A549 (cell line): ENCODE results near the gene DGKA. TPM values are rescaled to one million over a fixed set of nuclear protein-coding genes. Genes with fewer than 3 reads are reported as not detected.

ENCODE experiments used
- ATAC-seq, 2 experiments: fragments of 200-7000 bp in 1 of 2; fragments of >200 bp in 1 of 2; cut with Nextera tagmentation in 1 of 2; cut with Tn5 transposase in 1 of 2; 3 replicates each; pipeline versions ENCODE4 v1.8.0 to v1.9.1; 2018 to 2020; ENCODE audit warnings: mild to moderate bottlenecking in 1 of 2, moderate library complexity in 1 of 2
- CTCF ChIA-PET: fragments of 300-600 bp; sonication (Branson Sonifier 250); formaldehyde crosslinking; extraction: SDS; loops from one replicate; lab custom pipeline; 2021; ENCODE audit warnings: antibody characterized with exemption, inconsistent platforms; lab: Yijun Ruan, JAX
- POLR2A ChIA-PET: fragments of 350-600 bp; formaldehyde crosslinking; extraction: SDS; loops from one replicate; lab custom pipeline; 2021; ENCODE audit warnings: antibody characterized with exemption, inconsistent platforms; lab: Yijun Ruan, JAX
- DNase-seq, 2 experiments: peaks; one replicate each; pipeline versions ENCODE4 v3.0.0 to v3.0.0-alpha.2; 2011 to 2016; ENCODE audit warnings: low read depth in 1 of 2, low spot score in 1 of 2
- FAIRE-seq: peaks from 2 replicates; lab custom pipeline; 2011; peaks lifted over from hg19 to GRCh38; lab: Jason Lieb, UNC
- H3K27ac ChIP-seq, 2 experiments: fragments of >200 bp; sonication (Bioruptor Twin); formaldehyde crosslinking; 3 replicates each; pipeline ENCODE4 v1.5.1; 2016 to 2017
- H3K4me1 ChIP-seq: fragments of >200 bp; sonication (Bioruptor Twin); formaldehyde crosslinking; 3 replicates; pipeline ENCODE4 v1.6.1; 2016
- H3K4me2 ChIP-seq: fragments of >200 bp; sonication (Bioruptor Twin); formaldehyde crosslinking; 3 replicates; pipeline ENCODE4 v1.6.1; 2016
- H3K4me3 ChIP-seq: fragments of >200 bp; sonication (Bioruptor Twin); formaldehyde crosslinking; 3 replicates; pipeline ENCODE4 v1.5.1; 2016
- H3K9me3 ChIP-seq: fragments of >200 bp; sonication (Bioruptor Twin); formaldehyde crosslinking; 3 replicates; pipeline ENCODE4 v1.6.1; 2016
- ATOH8 ChIP-seq: fragments of 250-450 bp; sonication (Bioruptor Pico); IDR thresholded peaks from 2 replicates; pipeline ENCODE4 v1.5.0; 2020; ENCODE audit warnings: low read depth, mild to moderate bottlenecking, moderate library complexity
- CBX8 ChIP-seq: fragments of 200-600 bp; sonication (generic); IDR thresholded peaks from 2 replicates; pipeline ENCODE4 v1.6.1; 2016
- CHD2 ChIP-seq: fragments of 150-350 bp; IDR thresholded peaks from 2 replicates; pipeline ENCODE4 v1.6.1; 2014; ENCODE audit warnings: low read length; ENCODE audit not compliant: partially characterized antibody
- CHD4 ChIP-seq: fragments of 200-600 bp; sonication (generic); IDR thresholded peaks from 2 replicates; pipeline ENCODE4 v1.6.1; 2016; ENCODE audit warnings: antibody characterized with exemption, mild to moderate bottlenecking, borderline replicate concordance
- CTCF ChIP-seq: fragments of >200 bp; sonication (Bioruptor Twin); formaldehyde crosslinking; IDR thresholded peaks from 3 replicates; pipeline ENCODE4 v1.5.1; 2016
- ELK1 ChIP-seq: fragments of 150-350 bp; IDR thresholded peaks from 2 replicates; pipeline ENCODE4 v1.6.1; 2014; ENCODE audit warnings: low read depth, mild to moderate bottlenecking, low read length
- ESRRA ChIP-seq: fragments of 150-350 bp; IDR thresholded peaks from 2 replicates; pipeline ENCODE4 v1.6.1; 2014; ENCODE audit warnings: mild to moderate bottlenecking, low read length, borderline replicate concordance
- HES2 ChIP-seq: fragments of >200 bp; sonication (Bioruptor Twin); formaldehyde crosslinking; IDR thresholded peaks from 2 replicates; pipeline ENCODE4 v1.6.1; 2016
- HOXB5 ChIP-seq: fragments of 250-450 bp; sonication (Bioruptor Pico); IDR thresholded peaks from 2 replicates; pipeline ENCODE4 v1.5.0; 2020; ENCODE audit warnings: mild to moderate bottlenecking, moderate library complexity
- JUN ChIP-seq, 2 experiments: fragments of >200 bp; sonication (Bioruptor Twin); formaldehyde crosslinking; IDR thresholded peaks; 2 replicates in 1 of 2; 3 replicates in 1 of 2; pipeline ENCODE4 v1.6.1; 2016 to 2017
- JUNB ChIP-seq: fragments of >200 bp; sonication (Bioruptor Twin); formaldehyde crosslinking; IDR thresholded peaks from 2 replicates; pipeline ENCODE4 v1.6.1; 2016
- KDM1A ChIP-seq: fragments of 200-600 bp; sonication (generic); IDR thresholded peaks from 2 replicates; pipeline ENCODE4 v1.6.1; 2016; ENCODE audit warnings: low read depth, mild to moderate bottlenecking
- KDM5A ChIP-seq: fragments of 200-600 bp; sonication (generic); IDR thresholded peaks from 2 replicates; pipeline ENCODE4 v1.6.1; 2016; ENCODE audit warnings: antibody characterized with exemption, mild to moderate bottlenecking
- MAFK ChIP-seq: fragments of 450-650 bp; IDR thresholded peaks from 2 replicates; pipeline ENCODE4 v1.6.1; 2014; ENCODE audit not compliant: partially characterized antibody
- MAZ ChIP-seq: fragments of 150-350 bp; IDR thresholded peaks from 2 replicates; pipeline ENCODE4 v1.6.1; 2014; ENCODE audit warnings: antibody characterized with exemption, low read depth, low read length, borderline replicate concordance
- NFE2L2 ChIP-seq: fragments of 150-350 bp; conservative IDR thresholded peaks from 2 replicates; pipeline ENCODE4 v1.6.1; 2014; ENCODE audit warnings: low read length
- PHF8 ChIP-seq: fragments of 200-600 bp; sonication (generic); IDR thresholded peaks from 2 replicates; pipeline ENCODE4 v1.6.1; 2016; ENCODE audit warnings: low read depth, mild to moderate bottlenecking, antibody characterized with exemption, moderate library complexity, borderline replicate concordance
- RAD21 ChIP-seq, 2 experiments: fragments of >200 bp in 1 of 2; sonication (Bioruptor Twin) in 1 of 2; formaldehyde crosslinking in 1 of 2; IDR thresholded peaks in 1 of 2; conservative IDR thresholded peaks in 1 of 2; 2 replicates in 1 of 2; 3 replicates in 1 of 2; pipeline ENCODE4 v1.6.1; 2012 to 2018; ENCODE audit warnings: inconsistent platforms in 1 of 2
- RARB ChIP-seq: fragments of 250-450 bp; sonication (Bioruptor Pico); IDR thresholded peaks from 2 replicates; pipeline ENCODE4 v1.8.0; 2021; ENCODE audit warnings: mild to moderate bottlenecking, moderate library complexity
- RFX5 ChIP-seq: fragments of 450-650 bp; IDR thresholded peaks from 2 replicates; pipeline ENCODE4 v1.7.1; 2014; ENCODE audit warnings: antibody characterized with exemption, mild to moderate bottlenecking, moderate library complexity
- SMC3 ChIP-seq: fragments of >200 bp; sonication (Bioruptor Twin); formaldehyde crosslinking; IDR thresholded peaks from 3 replicates; pipeline ENCODE4 v1.6.1; 2018; ENCODE audit warnings: inconsistent platforms
- TFCP2L1 ChIP-seq: fragments of 250-450 bp; sonication (Bioruptor Pico); IDR thresholded peaks from 2 replicates; pipeline ENCODE4 v1.5.0; 2021; ENCODE audit warnings: mild to moderate bottlenecking
- USF2 ChIP-seq: fragments of 450-650 bp; IDR thresholded peaks from 2 replicates; pipeline ENCODE4 v1.6.1; 2014; ENCODE audit warnings: antibody characterized with exemption
- WGBS: methylation state at CpG from one replicate; pipeline ENCODE4 v1.1.6; 2017; ENCODE audit errors: missing lambda C conversion rate; 5-methylcytosine and 5-hydroxymethylcytosine counted together
- polyA plus RNA-seq, 4 experiments: library from polyadenylated mRNA; depleted of rRNA in 3 of 4; stranded (reverse); fragments of >200 nt; fragmentation: RNase III in 1 of 4; extraction: RNeasy Plus Mini Kit Qiagen cat#74134 plus additional on column Dnase treatment in 1 of 4; gene quantifications; 2 replicates in 3 of 4; 3 replicates in 1 of 4; pipeline ENCODE4 v1.2.3, GENCODE V29; 2011 to 2017

DGKA gene
- polyA plus RNA-seq, 2 of the 4 experiments (the other 2 are of a cell fraction) = 21.0 to 24.7 TPM

GRCh38 chr12:55940065-55940732 is 9.2 kb downstream of the DGKA start:
- Histone ChIP-seq H3K4me2 (peak overlapping the region; percentile 75), H3K27ac (peak overlapping the region in 1 of 2 experiments; percentile 62; a peak in 3 of 6 replicates), H3K9me3 (no peaks in the 10 kb centered on the region), H3K4me1 (peaks cover 8% of the 10 kb centered on the region; the same call in 1 of the 3 replicates), H3K4me3 (no peak overlapping the region)
- FAIRE-seq (no peak), DNase-seq (peak; percentile 87), ATAC-seq (peak; percentile 96 to 100)
- POLR2A ChIA-PET = interaction anchor here (1.3 to 1.6 kb wide), 2 partner anchors 34 to 111 kb away, joined by 4 read pairs; partner anchors contain the start of genes DNAJC14 and RAB5B
- WGBS = 17% methylated on average over 16 of the region's 18 CpGs
- CTCF ChIA-PET = interaction anchor here (0.6 to 15.2 kb wide), 41 partner anchors 9 to 211 kb away, joined by 3 to 179 read pairs (median 5); partner anchors contain the start of genes CD63, DGKA, DNAJC14 and ORMDL2
- TF ChIP-seq RAD21 (conservative IDR thresholded peaks at IDR 0.05 in 1 of 2, IDR thresholded peaks at IDR 0.05 in 1 of 2) (peak; percentile 82 to 85), MAFK (no peak), HOXB5 (CRISPR knock-in tag) (0 out of 2 replicates have a peak, but pooled peaks have one; percentile 25), RARB (CRISPR knock-in tag) (no peak), SMC3 (peak; percentile 72), CHD2 (no peak), HES2 (no peak), CTCF (peak; percentile 92), JUNB (no peak)

GRCh38 chr12:55942055-55942454 is 11.1 kb downstream of the DGKA start:
- FAIRE-seq = no peak
- H3K4me2 ChIP-seq = no peak overlapping the region
- no peak for DNase-seq
- CTCF ChIA-PET = interaction anchor here (0.6 to 15.2 kb wide), 8 partner anchors 10 to 223 kb away, joined by 3 to 179 read pairs (median 4); partner anchors contain the start of gene DGKA
- no peak overlapping the region for H3K4me3 ChIP-seq
- ATAC-seq = no peak
- H3K27ac ChIP-seq = no peak overlapping the region
- TF ChIP-seq JUN (IDR thresholded peaks at IDR 0.05) (no peak), ELK1 (no peak), ATOH8 (CRISPR knock-in tag) (no peak), JUNB (no peak), KDM5A (no peak), RFX5 (no peak), TFCP2L1 (no peak), MAZ (no peak), NFE2L2 (no peak), ESRRA (no peak), KDM1A (no peak), PHF8 (no peak), CBX8 (no peak), USF2 (no peak), CHD4 (no peak)
- TF ChIP-seq, all 56 proteins: peak for 0
- POLR2A ChIA-PET = no interaction called here
- Histone ChIP-seq H3K4me1 (peaks cover 8% of the 10 kb centered on the region; the same call in 1 of the 3 replicates), H3K9me3 (no peaks in the 10 kb centered on the region)
- WGBS = 53% methylated on average over 4 of the region's 4 CpGs
